Stomach smooth muscle (tissue), 2 donors: ENCODE measurements around the gene STAMBP.

Experiments used
- H3K27ac ChIP-seq: one replicate; pipeline ENCODE4 v1.7.0; 2013; ENCODE audit warnings: mild to moderate bottlenecking, low read length, inconsistent platforms
- H3K27me3 ChIP-seq, 2 donors: one replicate each; pipeline ENCODE4 v1.7.0; 2013; ENCODE audit warnings: low read length in 2 of 2; ENCODE audit not compliant: insufficient read depth in 2 of 2, control insufficient read depth in 1 of 2
- H3K36me3 ChIP-seq, 2 donors: one replicate each; pipeline ENCODE4 v1.7.0; 2013; ENCODE audit warnings: low read length in 2 of 2; ENCODE audit not compliant: control insufficient read depth in 2 of 2, insufficient read depth in 2 of 2
- H3K4me1 ChIP-seq: one replicate; pipeline ENCODE4 v1.7.0; 2013; ENCODE audit warnings: low read length; ENCODE audit not compliant: control insufficient read depth, insufficient read depth
- H3K4me3 ChIP-seq, 2 donors: one replicate each; pipeline ENCODE4 v1.7.0; 2013; ENCODE audit warnings: low read length in 2 of 2
- H3K9ac ChIP-seq, 2 donors: one replicate each; pipeline ENCODE4 v1.7.0; 2013; ENCODE audit warnings: low read length in 2 of 2, mild to moderate bottlenecking in 1 of 2
- H3K9me3 ChIP-seq, 2 donors: one replicate each; pipeline ENCODE4 v1.7.0; 2013; ENCODE audit warnings: low read length in 2 of 2; ENCODE audit not compliant: control insufficient read depth in 2 of 2
- donor health status: healthy.
- donor health status: Pancreatic carcinoma.

Gene STAMBP

DNA sequence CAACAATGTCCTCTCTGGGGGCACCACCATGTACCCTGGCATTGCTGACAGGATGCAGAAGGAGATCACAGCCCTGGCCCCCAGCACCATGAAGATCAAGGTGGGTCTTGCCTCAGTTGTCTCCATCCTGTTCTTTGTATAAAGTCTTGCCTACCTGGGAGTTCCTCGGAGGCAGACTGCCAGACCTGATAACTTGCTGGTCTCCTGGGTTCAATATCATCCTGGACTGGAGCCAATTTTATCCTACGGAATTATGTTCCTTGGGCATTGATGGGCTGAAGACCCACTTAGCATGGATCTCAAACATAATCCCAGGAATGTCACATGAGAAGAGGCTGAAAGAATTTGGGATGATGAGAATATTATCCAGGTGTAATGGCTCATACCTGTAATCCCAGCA lies 87.9 kb downstream of the STAMBP start:
- H3K4me3 ChIP-seq, result no peak overlapping the region
- no peaks in the 10 kb centered on the region for H3K9me3 ChIP-seq
- H3K4me1 ChIP-seq, result no peaks in the 10 kb centered on the region
- H3K27me3 ChIP-seq, result no peaks in the 10 kb centered on the region
- peaks cover 65 to 78% of the 10 kb centered on the region in 2 donors for H3K36me3 ChIP-seq
- H3K27ac ChIP-seq, result peak overlapping the region; percentile 78
- H3K9ac ChIP-seq, result no peak overlapping the region

- Histone ChIP-seq H3K36me3 (peaks cover 59 to 71% of the 10 kb centered on the region in 2 donors), H3K27ac (peak overlapping the region; percentile 49)
Measured at GRCh38 chr2:73917296-73917695, 88.5 kb downstream of the STAMBP start.

DNA sequence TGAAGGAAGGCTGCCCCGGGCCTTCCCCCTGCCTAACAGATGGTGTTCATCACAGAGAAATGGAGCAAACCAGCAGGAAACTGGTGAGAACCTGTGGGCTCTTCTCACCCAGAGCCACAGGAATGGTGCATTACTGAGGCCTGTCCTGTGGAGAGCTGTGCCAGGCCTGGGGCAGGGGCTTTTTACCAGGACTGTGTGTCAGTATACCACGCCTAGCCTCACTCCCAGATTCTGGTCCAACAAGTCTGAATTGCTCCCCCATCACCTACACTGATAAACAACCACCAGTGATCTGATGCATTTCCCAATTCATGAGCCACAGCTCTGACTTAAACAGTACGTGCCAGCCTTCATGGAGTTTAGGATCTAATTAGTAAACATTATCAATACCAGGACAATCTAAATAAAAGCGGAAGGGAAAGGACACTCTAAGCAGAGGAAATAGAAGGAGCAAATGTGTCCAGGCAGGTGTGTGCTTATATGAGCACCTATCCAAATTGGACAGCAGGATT lies 89.0 kb downstream of the STAMBP start:
- Histone ChIP-seq H3K4me1 (no peaks in the 10 kb centered on the region), H3K9ac (no peak overlapping the region), H3K4me3 (no peak overlapping the region), H3K36me3 (peaks cover 54 to 67% of the 10 kb centered on the region in 2 donors), H3K27me3 (no peaks in the 10 kb centered on the region), H3K9me3 (no peaks in the 10 kb centered on the region), H3K27ac (peak overlapping the region; percentile 49)

More at GRCh38 chr2:73917296-73917695, 88.5 kb downstream of the STAMBP start:
- Histone ChIP-seq H3K4me3 (no peak overlapping the region), H3K4me1 (no peaks in the 10 kb centered on the region), H3K9ac (no peak overlapping the region), H3K27me3 (no peaks in the 10 kb centered on the region), H3K9me3 (no peaks in the 10 kb centered on the region)

GRCh38 chr2:73918856-73919255 lies 90.1 kb downstream of the STAMBP start:
- Histone ChIP-seq H3K36me3 (peaks cover 47 to 58% of the 10 kb centered on the region in 2 donors), H3K27me3 (no peaks in the 10 kb centered on the region), H3K4me1 (no peaks in the 10 kb centered on the region), H3K4me3 (no peak overlapping the region), H3K9me3 (no peaks in the 10 kb centered on the region), H3K27ac (peak overlapping the region; percentile 49), H3K9ac (peak overlapping the region in 1 of 2 donors; percentile 13)

GRCh38 chr2:73919596-73920228 lies 91.0 kb downstream of the STAMBP start:
- H3K27ac ChIP-seq, result peak overlapping the region; percentile 41
- H3K4me3 ChIP-seq, result no peak overlapping the region
- no peak overlapping the region for H3K9ac ChIP-seq
- H3K4me1 ChIP-seq, result no peaks in the 10 kb centered on the region
- no peaks in the 10 kb centered on the region for H3K9me3 ChIP-seq
- H3K27me3 ChIP-seq, result no peaks in the 10 kb centered on the region
- H3K36me3 ChIP-seq, result peaks cover 40 to 50% of the 10 kb centered on the region in 2 donors

GRCh38 chr2:73920577-73921545 lies 92.1 kb downstream of the STAMBP start:
- Histone ChIP-seq H3K4me1 (peaks cover under 1% of the 10 kb centered on the region), H3K27me3 (no peaks in the 10 kb centered on the region), H3K27ac (peak overlapping the region; percentile 64), H3K9ac (no peak overlapping the region), H3K36me3 (peaks cover 33 to 39% of the 10 kb centered on the region in 2 donors), H3K4me3 (no peak overlapping the region), H3K9me3 (no peaks in the 10 kb centered on the region)

DNA sequence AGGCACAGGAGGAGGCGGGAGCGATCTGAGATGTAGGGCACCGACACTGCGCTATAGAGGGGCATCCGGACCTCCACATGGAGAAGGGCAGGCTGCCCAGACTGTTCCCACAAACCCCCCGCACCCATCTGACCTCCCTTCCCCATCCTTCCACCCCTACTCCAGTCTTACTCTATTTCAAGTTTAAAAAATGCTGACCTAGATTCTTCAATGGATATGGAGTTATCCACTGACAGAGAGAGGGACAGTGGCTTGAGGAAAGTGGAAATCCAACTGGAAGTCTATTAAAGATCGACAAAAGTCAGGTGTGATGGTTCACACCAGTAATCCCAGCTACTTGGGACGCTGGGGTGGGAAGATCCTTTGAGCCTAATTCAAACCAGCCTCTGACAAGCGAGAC lies 92.8 kb downstream of the STAMBP start:
- Histone ChIP-seq H3K4me1 (peaks cover 3% of the 10 kb centered on the region), H3K27me3 (no peaks in the 10 kb centered on the region), H3K36me3 (peaks cover 28 to 31% of the 10 kb centered on the region in 2 donors), H3K4me3 (no peak overlapping the region), H3K27ac (peak overlapping the region; percentile 64), H3K9ac (no peak overlapping the region), H3K9me3 (no peaks in the 10 kb centered on the region)

DNA sequence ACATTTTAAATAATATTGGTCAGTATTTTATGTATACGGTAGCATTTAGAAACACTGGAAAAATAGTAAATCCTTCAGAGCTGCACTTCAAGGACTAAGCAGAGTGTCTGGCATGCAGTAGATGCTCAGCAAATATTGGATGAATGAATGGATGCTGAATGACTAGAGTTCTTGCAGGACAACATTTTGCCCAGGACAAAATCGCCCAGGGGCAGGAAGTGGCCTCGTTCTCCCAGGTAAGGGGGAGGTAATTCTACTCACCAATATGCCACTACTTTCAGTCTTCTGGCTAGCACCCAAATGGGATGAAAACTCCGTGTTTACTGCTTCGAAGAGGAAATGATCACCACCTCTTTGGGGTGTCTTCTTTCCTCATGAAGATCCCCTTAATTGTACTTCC lies 93.9 kb downstream of the STAMBP start:
- Histone ChIP-seq H3K27ac (no peak overlapping the region), H3K36me3 (peaks cover 18 to 22% of the 10 kb centered on the region in 2 donors), H3K4me1 (peaks cover 7% of the 10 kb centered on the region), H3K27me3 (no peaks in the 10 kb centered on the region), H3K4me3 (no peak overlapping the region), H3K9ac (no peak overlapping the region), H3K9me3 (no peaks in the 10 kb centered on the region)
